Measurements from ENCODE around the gene PRR20G. TPM values are rescaled to one million over a fixed set of nuclear protein-coding genes. Genes with fewer than 3 reads are reported as not detected.

Gene PRR20G
- polyA plus RNA-seq, 1 donor from 2014 or later: not detected

- Histone ChIP-seq H3K4me3 (ENCODE audit: low read length) (no peak overlapping the region), H3K79me2 (replicated peaks; ENCODE audit: insufficient read depth, low read length) (no peaks in the 10 kb centered on the region), H3K36me3 (ENCODE audit: insufficient read depth, low read length) (no peaks in the 10 kb centered on the region), H4K20me1 (ENCODE audit: insufficient read depth) (no peaks in the 10 kb centered on the region), H3K27me3 (ENCODE audit: insufficient read depth, low read depth, low read length) (no peaks in the 10 kb centered on the region), H2AFZ (ENCODE audit: low read depth, low read length) (no peak overlapping the region), H3K9me2 (ENCODE audit: insufficient read depth, low read length) (no peaks in the 10 kb centered on the region), H3F3A (ENCODE audit: insufficient read depth, low read length, poor library complexity, severe bottlenecking) (no peaks in the 10 kb centered on the region), H3K9me3 (ENCODE audit: low read length) (peaks cover 10% of the 10 kb centered on the region), H3K9ac (ENCODE audit: low read length) (no peak overlapping the region), H3K27ac (ENCODE audit: low read length) (no peak overlapping the region), H3K4me2 (ENCODE audit: low read length) (no peak overlapping the region)
- TF ChIP-seq SMC3 (conservative IDR thresholded peaks at IDR 0.05; ENCODE audit: poor library complexity): no peak
- TF ChIP-seq REST (IDR thresholded peaks at IDR 0.05; ENCODE audit: borderline replicate concordance): no peak
- TF ChIP-seq EP300 (conservative IDR thresholded peaks at IDR 0.05; ENCODE audit: poor library complexity, severe bottlenecking): no peak
- no peak for TF ChIP-seq POLR2AphosphoS5 (IDR thresholded peaks at IDR 0.05)
- TF ChIP-seq TAF1 (IDR thresholded peaks at IDR 0.05; ENCODE audit: low read depth): no peak
Observed at GRCh38 chr3:127266186-127266585, 21.7 kb downstream of the PRR20G start.

GRCh38 chr3:127265581-127265981 lies 22.3 kb downstream of the PRR20G start:
- no peaks in the 10 kb centered on the region for H3F3A ChIP-seq (ENCODE audit: insufficient read depth, low read length, poor library complexity, severe bottlenecking)
- H2AFZ ChIP-seq (ENCODE audit: low read depth, low read length): no peak overlapping the region
- no peak overlapping the region for H3K4me2 ChIP-seq (ENCODE audit: low read length)
- H3K4me3 ChIP-seq (ENCODE audit: low read length): no peak overlapping the region
- H3K36me3 ChIP-seq (ENCODE audit: insufficient read depth, low read length): no peaks in the 10 kb centered on the region
- no peak overlapping the region for H3K27ac ChIP-seq (ENCODE audit: low read length)
- no peaks in the 10 kb centered on the region for H3K9me2 ChIP-seq (ENCODE audit: insufficient read depth, low read length)
- no peaks in the 10 kb centered on the region for H3K79me2 ChIP-seq (replicated peaks; ENCODE audit: insufficient read depth, low read length)
- peaks cover 10% of the 10 kb centered on the region for H3K9me3 ChIP-seq (ENCODE audit: low read length)
- no peak overlapping the region for H3K9ac ChIP-seq (ENCODE audit: low read length)
- TF ChIP-seq CTCF (IDR thresholded peaks at IDR 0.05; ENCODE audit: poor library complexity, severe bottlenecking) (no peak), POLR2AphosphoS5 (IDR thresholded peaks at IDR 0.05) (no peak), SMC3 (conservative IDR thresholded peaks at IDR 0.05; ENCODE audit: poor library complexity) (no peak), MXI1 (conservative IDR thresholded peaks at IDR 0.05; ENCODE audit: poor library complexity, severe bottlenecking) (no peak), RAD21 (conservative IDR thresholded peaks at IDR 0.05) (no peak), TAF1 (IDR thresholded peaks at IDR 0.05; ENCODE audit: low read depth) (no peak), EZH2 (IDR thresholded peaks at IDR 0.05; ENCODE audit: borderline replicate concordance, insufficient read depth, low read length, poor library complexity, severe bottlenecking) (no peak), REST (IDR thresholded peaks at IDR 0.05; ENCODE audit: borderline replicate concordance) (no peak), EP300 (conservative IDR thresholded peaks at IDR 0.05; ENCODE audit: poor library complexity, severe bottlenecking) (no peak)
- H3K27me3 ChIP-seq (ENCODE audit: insufficient read depth, low read depth, low read length): no peaks in the 10 kb centered on the region
- no peaks in the 10 kb centered on the region for H4K20me1 ChIP-seq (ENCODE audit: insufficient read depth)

Data from neural cell (in vitro differentiated cells).